H1 (cell line): ENCODE measurements around the gene PDGFA.

Source experiments
- EP300 ChIP-seq, 2 experiments: IDR thresholded peaks; 1 replicate in 1 of 2; 2 replicates in 1 of 2; pipeline ENCODE4 v1.6.1; 2011 to 2012; ENCODE audit warnings: low read depth in 2 of 2, low read length in 2 of 2, mild to moderate bottlenecking in 2 of 2, borderline replicate concordance in 1 of 2, inconsistent platforms in 1 of 2, moderate library complexity in 1 of 2
- GABPA ChIP-seq: IDR thresholded peaks from 2 replicates; pipeline ENCODE4 v1.6.1; 2011; ENCODE audit warnings: mild to moderate bottlenecking, low read length, moderate library complexity, borderline replicate concordance; ENCODE audit not compliant: insufficient read depth
- RAD21 ChIP-seq, 2 experiments: IDR thresholded peaks in 1 of 2; conservative IDR thresholded peaks in 1 of 2; 2 replicates each; pipeline ENCODE4 v1.6.1; 2011; ENCODE audit warnings: low read depth in 2 of 2, low read length in 2 of 2, improper control_type of control experiment in 1 of 2, inconsistent platforms in 1 of 2, mild to moderate bottlenecking in 1 of 2, moderate library complexity in 1 of 2
- TF ChIP-seq, protein P1 (sequence below), 3 experiments: IDR thresholded peaks; 1 replicate in 2 of 3; 2 replicates in 1 of 3; pipeline versions ENCODE4 v1.5.1 to v1.6.1; 2011; ENCODE audit warnings: low read length in 3 of 3, mild to moderate bottlenecking in 3 of 3, inconsistent platforms in 2 of 3, low read depth in 1 of 3, moderate library complexity in 1 of 3; ENCODE audit not compliant: insufficient read depth in 1 of 3; ENCODE audit errors: control extremely low read depth in 1 of 3

DNA sequence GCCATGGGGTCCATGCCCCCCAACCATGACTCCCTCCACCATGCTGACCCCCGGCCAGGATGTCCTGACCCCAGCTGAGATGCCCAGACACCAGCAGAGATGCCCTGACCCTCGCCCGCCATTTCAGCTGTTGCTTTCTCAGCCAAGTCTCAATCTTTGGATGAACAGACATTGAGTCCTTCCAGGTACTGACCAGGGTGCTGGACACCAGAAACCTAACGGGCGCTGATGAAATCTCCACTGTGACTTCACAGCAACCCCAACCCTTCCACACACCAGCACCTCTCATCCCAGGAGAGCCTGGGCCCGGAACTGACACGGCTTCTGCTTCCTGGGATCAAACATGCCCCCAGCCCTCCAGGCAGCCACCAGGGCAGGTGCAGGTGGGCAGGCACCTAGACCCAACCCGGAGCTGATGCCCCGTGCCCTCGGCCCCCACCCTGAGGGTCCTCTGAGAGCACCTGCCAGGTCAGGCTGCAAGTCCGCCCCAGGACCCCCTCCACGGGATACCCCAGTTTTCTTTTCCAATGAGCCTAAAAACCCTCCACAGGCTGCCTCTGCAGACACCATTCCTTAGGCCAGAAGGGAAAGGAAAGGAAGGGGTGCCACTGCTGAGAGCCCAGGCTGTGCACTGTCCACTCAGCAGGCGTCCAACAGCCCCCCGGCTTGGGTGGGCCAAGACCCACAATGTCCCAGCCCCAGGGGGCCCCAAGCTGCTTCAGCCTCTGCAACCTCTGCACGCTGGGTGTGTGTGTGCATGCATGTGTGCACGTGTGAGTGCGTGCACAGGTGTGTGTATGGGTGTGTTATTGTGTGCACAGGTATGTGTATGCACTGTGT, 43.4 kb upstream of the PDGFA start:
- TF ChIP-seq, protein P1, sequence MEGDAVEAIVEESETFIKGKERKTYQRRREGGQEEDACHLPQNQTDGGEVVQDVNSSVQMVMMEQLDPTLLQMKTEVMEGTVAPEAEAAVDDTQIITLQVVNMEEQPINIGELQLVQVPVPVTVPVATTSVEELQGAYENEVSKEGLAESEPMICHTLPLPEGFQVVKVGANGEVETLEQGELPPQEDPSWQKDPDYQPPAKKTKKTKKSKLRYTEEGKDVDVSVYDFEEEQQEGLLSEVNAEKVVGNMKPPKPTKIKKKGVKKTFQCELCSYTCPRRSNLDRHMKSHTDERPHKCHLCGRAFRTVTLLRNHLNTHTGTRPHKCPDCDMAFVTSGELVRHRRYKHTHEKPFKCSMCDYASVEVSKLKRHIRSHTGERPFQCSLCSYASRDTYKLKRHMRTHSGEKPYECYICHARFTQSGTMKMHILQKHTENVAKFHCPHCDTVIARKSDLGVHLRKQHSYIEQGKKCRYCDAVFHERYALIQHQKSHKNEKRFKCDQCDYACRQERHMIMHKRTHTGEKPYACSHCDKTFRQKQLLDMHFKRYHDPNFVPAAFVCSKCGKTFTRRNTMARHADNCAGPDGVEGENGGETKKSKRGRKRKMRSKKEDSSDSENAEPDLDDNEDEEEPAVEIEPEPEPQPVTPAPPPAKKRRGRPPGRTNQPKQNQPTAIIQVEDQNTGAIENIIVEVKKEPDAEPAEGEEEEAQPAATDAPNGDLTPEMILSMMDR (IDR thresholded peaks at IDR 0.05; ENCODE audit: control extremely low read depth in 1 of 3, insufficient read depth in 1 of 3, low read depth in 1 of 3, low read length in 3 of 3): no peak
- TF ChIP-seq EP300 (IDR thresholded peaks at IDR 0.05; ENCODE audit: borderline replicate concordance in 1 of 2, low read depth in 2 of 2, low read length in 2 of 2) (no peak), RAD21 (IDR thresholded peaks at IDR 0.05 in 1 of 2, conservative IDR thresholded peaks at IDR 0.05 in 1 of 2; ENCODE audit: low read depth in 2 of 2, low read length in 2 of 2) (no peak), GABPA (no peak)
